HK-2 (cell line): ENCODE results near the gene RAB27A.
A peak's percentile ranks its signal among the peaks of the same experiment; 100 is the strongest.
"Not testable (repeated sequence)": the region's sequence is repeated elsewhere in the genome, so short reads cannot be mapped to it uniquely, and the experiment has no call there.

ENCODE experiments used
- DNase-seq: peaks from one replicate; pipeline ENCODE4 v3.0.0-alpha.2; 2018; ENCODE audit not compliant: unreplicated experiment

RAB27A gene

DNA sequence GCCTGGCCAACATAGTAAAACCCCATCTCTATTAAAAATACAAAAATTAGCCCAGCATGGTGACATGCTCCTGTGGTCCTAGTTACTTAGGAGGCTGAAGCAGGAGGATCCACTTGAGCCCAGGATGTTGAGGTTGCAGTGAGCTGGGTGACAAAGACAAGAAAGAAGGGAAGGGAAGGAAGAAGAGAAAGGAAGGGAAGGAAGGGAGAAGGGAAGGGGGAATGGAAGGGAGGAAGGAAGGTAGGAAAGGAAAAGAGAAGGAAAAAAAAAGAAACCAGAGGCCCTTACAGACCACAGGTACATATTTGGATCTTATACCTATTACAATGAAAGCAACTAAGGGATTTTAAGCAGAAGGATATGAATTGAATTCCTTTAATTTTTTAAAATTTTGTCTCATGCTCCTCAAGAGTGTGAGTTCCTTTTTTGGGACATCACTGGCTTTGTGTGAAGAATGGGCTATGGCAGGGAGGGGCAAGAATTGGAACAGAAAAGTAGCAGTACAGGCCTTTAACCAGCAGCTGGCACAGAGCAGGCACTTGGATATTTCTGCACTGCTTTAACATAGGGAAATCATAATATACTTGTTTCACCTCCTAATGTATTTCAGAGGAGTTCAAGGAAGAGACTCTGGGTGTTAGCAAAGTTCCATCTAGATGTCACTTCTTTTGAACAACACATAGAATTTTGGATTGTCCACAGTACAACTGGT lies 7.9 kb downstream of the RAB27A start:
- no peak for DNase-seq

DNA sequence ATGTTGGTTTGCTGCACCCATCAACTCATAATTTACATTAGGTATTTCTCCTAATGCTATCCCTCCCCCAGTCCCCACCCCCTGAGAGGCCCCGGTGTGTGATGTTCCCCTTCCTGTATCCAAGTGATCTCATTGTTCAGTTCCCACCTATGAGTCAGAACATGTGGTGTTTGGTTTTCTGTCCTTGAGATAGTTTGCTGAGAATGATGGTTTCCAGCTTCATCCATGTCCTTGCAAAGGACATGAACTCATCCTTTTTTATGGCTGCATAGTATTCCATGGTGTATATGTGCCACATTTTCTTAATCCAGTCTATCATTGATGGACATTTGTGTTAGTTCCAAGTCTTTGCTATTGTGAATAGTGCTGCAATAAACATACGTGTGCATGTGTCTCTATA lies 9.0 kb downstream of the RAB27A start:
- DNase-seq: peak; percentile 22

- peak; percentile 33 for DNase-seq
These were observed 9.8 kb downstream of the RAB27A start for GRCh38 chr15:55279746-55280351.

DNA sequence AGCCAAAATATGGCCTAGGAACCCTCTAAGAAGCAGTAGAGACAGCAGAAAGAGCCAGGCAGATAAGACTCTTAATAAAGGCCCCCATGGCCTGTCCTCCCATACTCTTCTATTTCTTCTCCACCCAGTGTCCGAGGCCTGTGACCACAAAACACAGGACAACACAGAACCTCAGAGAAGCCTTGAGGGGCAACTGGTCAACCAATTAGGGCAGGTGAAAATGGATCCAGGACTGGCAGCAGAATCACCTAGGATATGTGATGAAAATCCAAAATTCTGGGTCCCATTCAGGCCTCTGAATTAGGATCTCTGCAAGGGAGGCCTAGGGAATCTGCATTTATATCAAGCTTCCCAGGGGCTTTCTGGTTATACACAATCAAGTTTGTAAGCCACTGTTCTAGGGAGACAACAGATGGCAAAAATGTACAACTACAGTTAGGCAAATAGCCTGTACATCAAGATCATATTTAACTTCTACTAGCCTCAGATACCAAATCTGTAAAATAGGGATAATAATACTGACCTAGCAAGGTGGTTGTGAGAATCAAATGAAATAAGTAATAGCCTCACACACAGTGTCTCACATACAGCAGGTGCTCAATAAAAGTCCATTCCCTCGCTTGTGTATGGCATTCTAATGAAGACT lies 10.4 kb downstream of the RAB27A start:
- DNase-seq: no peak

DNA sequence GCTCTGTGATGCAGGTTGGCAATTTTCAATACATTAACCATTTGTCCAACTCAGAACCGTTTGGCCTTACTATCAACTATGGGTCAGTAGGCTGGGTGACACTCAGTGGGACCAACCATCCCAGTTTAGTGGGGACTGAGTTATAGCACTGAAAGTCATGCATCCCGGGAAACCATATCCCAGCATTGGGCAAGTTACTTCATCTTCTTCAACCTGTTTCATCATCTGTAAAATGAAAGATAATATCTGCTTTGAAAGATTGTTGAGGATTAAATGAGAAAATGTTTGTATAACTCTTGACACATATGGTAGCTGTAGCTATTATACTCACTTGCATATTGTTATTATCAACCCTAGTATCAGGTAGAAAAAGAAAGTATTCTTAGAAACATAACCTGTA lies 11.9 kb downstream of the RAB27A start:
- DNase-seq: no peak

DNA sequence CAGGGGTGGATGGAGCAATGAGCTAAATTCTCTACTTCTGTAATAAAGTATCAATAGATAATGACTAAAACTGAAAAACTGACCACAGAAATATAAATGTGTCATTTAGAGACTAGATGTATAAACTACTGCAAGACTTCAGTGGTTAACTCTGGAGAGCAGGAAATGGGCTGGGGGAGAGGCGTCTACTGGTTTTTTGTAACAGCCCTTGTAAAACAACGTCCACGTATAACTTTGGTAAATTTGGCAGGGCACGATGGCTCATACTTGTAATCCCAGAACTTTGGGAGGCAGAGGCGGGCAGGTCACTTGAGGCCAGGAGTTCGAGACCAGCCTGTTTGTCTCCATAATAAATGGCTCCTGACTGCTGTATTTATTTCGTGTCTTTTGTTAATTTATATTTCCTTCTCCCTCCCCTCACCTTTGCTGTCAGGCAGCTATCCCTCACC lies 12.5 kb downstream of the RAB27A start:
- no peak for DNase-seq

- DNase-seq: no peak
These were observed 13.3 kb downstream of the RAB27A start for GRCh38 chr15:55276324-55276723.

DNA sequence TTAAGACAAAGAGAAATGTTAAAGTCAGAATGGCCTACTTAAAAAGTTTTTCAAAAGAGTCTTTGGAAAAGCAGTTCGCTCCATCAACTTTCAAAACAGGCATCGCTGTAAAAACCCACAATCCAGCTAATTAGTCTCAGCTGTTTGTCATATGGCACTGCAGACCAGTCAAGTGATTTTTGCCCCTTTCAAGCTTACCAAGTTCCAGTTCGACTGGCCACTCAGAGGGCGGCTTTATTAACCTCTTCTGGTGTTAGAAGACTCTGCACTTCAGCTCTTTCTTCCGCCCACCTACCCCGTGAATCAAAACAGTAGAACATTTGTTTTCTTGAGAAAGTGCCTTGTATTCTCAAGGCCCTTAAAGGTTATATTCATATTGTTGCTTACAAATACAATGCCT lies 19.3 kb downstream of the RAB27A start:
- DNase-seq: no peak

GRCh38 chr15:55268176-55268695 lies 21.4 kb downstream of the RAB27A start:
- DNase-seq: no peak

- DNase-seq: no peak
These were observed 22.0 kb downstream of the RAB27A start for GRCh38 chr15:55267401-55268175.

- no peak for DNase-seq
These were observed 23.1 kb downstream of the RAB27A start for GRCh38 chr15:55266547-55266946.

GRCh38 chr15:55260562-55261131 lies 29.0 kb downstream of the RAB27A start:
- DNase-seq: no peak

- no peak for DNase-seq
These were observed 31.7 kb downstream of the RAB27A start for GRCh38 chr15:55257938-55258337.

DNA sequence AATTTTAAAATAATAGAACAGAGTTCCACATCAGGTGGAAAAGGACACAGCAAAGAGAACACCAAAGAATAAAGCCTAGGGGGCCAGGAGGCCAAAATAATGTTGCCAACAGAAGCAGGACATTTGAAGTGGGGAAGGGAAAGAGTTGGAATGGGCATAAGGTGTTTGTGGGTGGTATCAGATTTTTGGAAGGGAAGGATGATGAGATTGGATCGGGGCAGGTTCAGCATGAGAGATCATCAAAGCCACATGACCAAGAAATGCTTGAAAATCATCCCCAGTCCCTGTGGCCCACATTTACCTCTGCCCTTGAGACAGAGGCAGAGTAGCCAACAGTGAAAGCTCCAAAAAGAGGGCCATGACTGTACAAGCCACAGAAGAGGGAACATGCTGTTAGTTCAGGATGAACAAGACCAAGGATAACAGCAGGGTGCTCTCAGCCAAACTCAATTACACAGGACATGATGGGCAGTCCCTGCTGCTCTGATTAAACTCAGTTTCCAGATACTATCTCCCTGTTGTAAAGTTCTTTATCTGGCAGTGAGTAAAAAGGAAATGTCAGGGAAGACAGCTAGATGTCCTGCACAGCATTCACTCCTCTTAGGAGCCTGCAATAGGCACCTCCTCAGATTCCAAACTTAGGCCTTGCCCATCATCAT lies 32.5 kb downstream of the RAB27A start:
- no peak for DNase-seq

- DNase-seq: no peak
These were observed 33.2 kb downstream of the RAB27A start for GRCh38 chr15:55256281-55257011.

- DNase-seq: no peak
These were observed 33.9 kb downstream of the RAB27A start for GRCh38 chr15:55255714-55256113.

DNA sequence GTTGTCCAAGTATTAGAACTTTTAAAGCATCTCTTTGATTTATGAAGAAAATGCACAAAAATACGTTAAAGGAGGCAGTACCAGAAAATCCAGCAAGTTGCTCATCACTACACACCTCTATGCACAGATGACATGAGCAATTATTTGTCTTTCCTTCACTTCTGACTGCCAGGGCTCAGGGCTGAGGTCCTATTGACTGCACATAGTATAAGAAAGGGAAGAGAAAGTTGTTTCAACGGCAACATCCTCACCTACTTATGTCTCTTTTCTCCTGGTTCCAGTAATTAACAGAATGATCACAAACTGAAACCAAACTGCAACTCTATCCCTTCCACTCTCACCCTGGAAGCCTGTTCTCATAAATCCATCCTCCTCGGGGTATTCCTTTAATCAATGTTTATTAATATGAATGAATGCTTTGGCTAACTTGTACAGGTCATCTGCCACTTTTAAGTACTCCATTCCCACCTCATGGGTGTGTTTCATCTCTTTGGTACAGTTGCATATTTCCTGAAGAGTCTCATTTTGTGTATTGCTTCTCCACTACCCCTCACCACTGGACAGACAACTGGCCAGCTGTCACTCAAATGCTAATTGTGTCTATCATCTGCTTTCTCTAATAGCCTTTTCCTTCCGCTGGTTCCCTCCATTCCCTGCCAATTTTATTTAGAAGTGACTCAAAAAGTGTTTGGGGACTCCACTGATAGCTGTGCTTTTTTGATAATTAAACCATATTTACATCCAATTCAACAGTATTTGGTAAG lies 34.5 kb downstream of the RAB27A start:
- DNase-seq: no peak

DNA sequence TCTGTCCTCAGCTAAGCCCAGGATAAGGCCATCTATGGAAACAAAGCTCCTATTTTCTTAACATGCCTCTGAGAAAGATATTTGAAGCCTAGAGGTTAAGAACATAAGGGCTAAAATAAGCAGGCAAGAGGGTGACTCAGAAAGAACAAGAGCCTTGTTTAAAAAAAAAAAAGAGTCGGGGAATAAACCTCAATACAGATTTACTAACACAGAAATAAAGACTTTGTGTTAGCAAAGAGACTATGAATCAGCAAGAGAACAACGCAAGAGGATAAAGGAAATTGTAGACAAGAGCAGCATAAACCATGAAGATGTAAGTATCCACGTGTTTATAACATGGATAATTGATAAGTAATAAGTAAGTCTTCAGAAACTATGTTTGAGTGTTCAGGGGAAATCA lies 36.0 kb downstream of the RAB27A start:
- no peak for DNase-seq

- DNase-seq: not testable (repeated sequence)
These were observed 37.4 kb downstream of the RAB27A start for GRCh38 chr15:55252201-55252600.

DNA sequence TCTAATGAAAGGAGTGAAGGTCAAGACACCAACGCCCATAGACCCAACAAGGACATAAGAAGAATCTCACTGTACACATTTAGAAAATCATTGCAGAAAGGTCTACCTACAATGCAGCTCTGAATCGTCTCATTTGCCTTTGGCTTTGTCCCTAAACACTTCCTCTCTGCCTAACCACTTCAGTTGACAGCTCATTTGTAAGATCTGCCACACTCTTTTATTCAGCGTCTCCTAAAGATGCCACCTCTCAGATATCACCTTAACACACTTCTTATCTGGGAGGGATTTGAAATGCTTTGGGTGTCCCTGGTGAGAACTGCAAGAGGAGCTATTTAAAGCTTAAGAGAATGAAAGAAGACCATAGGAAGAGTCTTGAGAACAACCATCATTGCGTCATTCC lies 38.7 kb downstream of the RAB27A start:
- no peak for DNase-seq
